LNCaP clone FGC (cell line): ENCODE results near the gene NOX3.

Experiments used
- DNase-seq: peaks from one replicate; pipeline ENCODE4 v3.0.0-alpha.2; 2011; ENCODE audit warnings: low read depth
- H3K4me3 ChIP-seq: 2 replicates; pipeline ENCODE4 v1.5.1; 2011; ENCODE audit warnings: mild to moderate bottlenecking, low read depth, low read length, control low read depth
- CTCF ChIP-seq: IDR thresholded peaks from 2 replicates; pipeline ENCODE4 v1.5.1; 2012; ENCODE audit warnings: mild to moderate bottlenecking; ENCODE audit not compliant: control insufficient read depth, insufficient read depth; ENCODE audit errors: extremely low read depth

NOX3 gene

GRCh38 chr6:155349129-155349528 is 106.5 kb downstream of the NOX3 start:
- no peak overlapping the region for H3K4me3 ChIP-seq
- TF ChIP-seq CTCF, result no peak
- DNase-seq, result no peak

- H3K4me3 ChIP-seq, result no peak overlapping the region
- DNase-seq, result no peak
- no peak for TF ChIP-seq CTCF
Observed at GRCh38 chr6:155347800-155348199, 107.8 kb downstream of the NOX3 start.

- no peak overlapping the region for H3K4me3 ChIP-seq
- no peak for DNase-seq
- no peak for TF ChIP-seq CTCF
Observed at GRCh38 chr6:155346957-155347356, 108.7 kb downstream of the NOX3 start.
